H1 (cell line): ENCODE measurements around the gene PRPH2. TPM values are rescaled to one million over a fixed set of nuclear protein-coding genes. Genes with fewer than 3 reads are reported as not detected.

Source experiments
- CTCF ChIA-PET: fragments of 300-600 bp; sonication (Branson Sonifier 250); formaldehyde crosslinking; loops from one replicate; lab custom pipeline; 2021; ENCODE audit not compliant: partially characterized antibody; lab: Charles Lee
- POLR2A ChIA-PET: fragments of 300-600 bp; sonication (Branson Sonifier 250); formaldehyde crosslinking; loops from one replicate; lab custom pipeline; 2021; ENCODE audit warnings: inconsistent platforms; ENCODE audit not compliant: partially characterized antibody; lab: Charles Lee
- DNase-seq, 2 experiments: peaks; one replicate each; pipeline versions ENCODE4 v3.0.0 to v3.0.0-alpha.2; 2010 to 2022; ENCODE audit warnings: low spot score in 2 of 2, low read depth in 1 of 2, mixed read lengths in 1 of 2
- FAIRE-seq: peaks from 2 replicates; lab custom pipeline; 2011; peaks lifted over from hg19 to GRCh38; lab: Jason Lieb, UNC
- H2AFZ ChIP-seq: 2 replicates; pipeline ENCODE4 v1.8.1; 2012; ENCODE audit warnings: low read length, inconsistent platforms
- H2AK5ac ChIP-seq: 2 replicates; pipeline ENCODE4 v1.6.1; 2013; ENCODE audit warnings: low read depth, low read length
- H2BK120ac ChIP-seq: replicated peaks from 2 replicates; pipeline ENCODE3; 2013; ENCODE audit warnings: low read depth, low read length, inconsistent platforms
- H2BK12ac ChIP-seq: 2 replicates; pipeline ENCODE4 v1.6.1; 2013; ENCODE audit warnings: low read depth, low read length
- H2BK15ac ChIP-seq: 2 replicates; pipeline ENCODE4 v1.6.1; 2013; ENCODE audit warnings: low read length
- H2BK20ac ChIP-seq: 2 replicates; pipeline ENCODE4 v1.6.1; 2013; ENCODE audit warnings: low read length
- H2BK5ac ChIP-seq: 2 replicates; pipeline ENCODE4 v1.6.1; 2013; ENCODE audit warnings: low read depth, low read length
- H3K14ac ChIP-seq: 2 replicates; pipeline ENCODE4 v1.6.1; 2013; ENCODE audit warnings: inconsistent platforms; ENCODE audit not compliant: insufficient read length
- H3K18ac ChIP-seq: 2 replicates; pipeline ENCODE4 v1.6.1; 2013; ENCODE audit warnings: low read length; ENCODE audit errors: extremely low read depth
- H3K23ac ChIP-seq: 2 replicates; pipeline ENCODE4 v1.6.1; 2013; ENCODE audit warnings: inconsistent platforms; ENCODE audit not compliant: insufficient read length
- H3K23me2 ChIP-seq: 2 replicates; pipeline ENCODE4 v1.6.1; 2013; ENCODE audit warnings: low read depth, low read length
- H3K27ac ChIP-seq: 2 replicates; pipeline ENCODE4 v1.6.1; 2011; ENCODE audit warnings: low read depth, low read length, inconsistent platforms
- H3K27me3 ChIP-seq, 4 experiments: replicated peaks in 1 of 4; 1 replicate in 1 of 4; 2 replicates in 3 of 4; pipeline versions ENCODE4 v1.6.1 to v1.8.1; 2011 to 2013; ENCODE audit warnings: low read length in 3 of 4, mild to moderate bottlenecking in 3 of 4, inconsistent platforms in 2 of 4, mixed read lengths in 2 of 4, moderate library complexity in 1 of 4; ENCODE audit not compliant: control insufficient read depth in 3 of 4, insufficient read depth in 3 of 4; ENCODE audit errors: extremely low read depth in 1 of 4
- H3K36me3 ChIP-seq, 4 experiments: 2 replicates each; pipeline versions ENCODE4 v1.6.1 to v1.8.1; 2011 to 2013; ENCODE audit warnings: mild to moderate bottlenecking in 4 of 4, low read length in 3 of 4, moderate library complexity in 2 of 4, control low read depth in 1 of 4, inconsistent platforms in 1 of 4; ENCODE audit not compliant: insufficient read depth in 4 of 4, control insufficient read depth in 2 of 4
- H3K4ac ChIP-seq: replicated peaks from 2 replicates; pipeline ENCODE3; 2013; ENCODE audit warnings: low read length, low read depth, mixed read lengths, inconsistent platforms; ENCODE audit not compliant: insufficient read length
- H3K4me1 ChIP-seq, 4 experiments: replicated peaks in 1 of 4; 1 replicate in 1 of 4; 2 replicates in 3 of 4; pipeline versions ENCODE4 v1.6.1 to v1.8.1; 2011 to 2013; ENCODE audit warnings: low read length in 3 of 4, inconsistent platforms in 2 of 4, mixed read lengths in 1 of 4; ENCODE audit not compliant: insufficient read depth in 4 of 4, control insufficient read depth in 3 of 4
- H3K4me2 ChIP-seq, 2 experiments: 2 replicates each; pipeline versions ENCODE4 v1.6.1 to v1.8.1; 2011 to 2013; ENCODE audit warnings: low read depth in 2 of 2, low read length in 2 of 2, control low read depth in 1 of 2, inconsistent platforms in 1 of 2, mild to moderate bottlenecking in 1 of 2; ENCODE audit not compliant: insufficient read depth in 1 of 2
- H3K4me3 ChIP-seq, 4 experiments: fragments of 200-600, 300-600 bp in 1 of 4; sonication (generic), shearing (Covaris generic), sonication (Bioruptor Twin) in 1 of 4; 2 replicates each; pipeline versions ENCODE4 v1.5.1 to v1.8.1; 2011 to 2016; ENCODE audit warnings: low read length in 4 of 4, low read depth in 3 of 4, control low read depth in 2 of 4, inconsistent platforms in 2 of 4, mild to moderate bottlenecking in 2 of 4, mixed read lengths in 1 of 4, moderate library complexity in 1 of 4; ENCODE audit not compliant: insufficient read depth in 2 of 4; ENCODE audit errors: extremely low read depth in 1 of 4
- H3K56ac ChIP-seq: replicated peaks from 2 replicates; pipeline ENCODE3; 2013; ENCODE audit warnings: low read depth, mild to moderate bottlenecking, mixed read lengths, low read length, inconsistent platforms; ENCODE audit not compliant: insufficient read length
- H3K79me1 ChIP-seq: 2 replicates; pipeline ENCODE4 v1.6.1; 2013; ENCODE audit warnings: low read depth, low read length, control low read depth
- H3K79me2 ChIP-seq, 2 experiments: 2 replicates each; pipeline versions ENCODE4 v1.6.1 to v1.8.1; 2012 to 2013; ENCODE audit warnings: low read length in 2 of 2, mild to moderate bottlenecking in 2 of 2, inconsistent platforms in 1 of 2; ENCODE audit not compliant: insufficient read depth in 2 of 2, control insufficient read depth in 1 of 2
- H3K9ac ChIP-seq, 4 experiments: replicated peaks in 1 of 4; 1 replicate in 1 of 4; 2 replicates in 3 of 4; pipeline versions ENCODE4 v1.6.1 to v1.8.1; 2011 to 2013; ENCODE audit warnings: low read depth in 3 of 4, low read length in 3 of 4, control low read depth in 2 of 4, mild to moderate bottlenecking in 2 of 4, moderate library complexity in 2 of 4, inconsistent platforms in 1 of 4; ENCODE audit errors: extremely low read depth in 1 of 4
- H3K9me3 ChIP-seq, 2 experiments: 2 replicates each; pipeline versions ENCODE4 v1.6.1 to v1.8.1; 2012 to 2013; ENCODE audit warnings: mild to moderate bottlenecking in 2 of 2, moderate library complexity in 2 of 2, control low read depth in 1 of 2, inconsistent platforms in 1 of 2, low read depth in 1 of 2, low read length in 1 of 2, mixed read lengths in 1 of 2; ENCODE audit not compliant: insufficient read depth in 2 of 2
- H4K20me1 ChIP-seq, 2 experiments: replicated peaks in 1 of 2; 2 replicates each; pipeline versions ENCODE3 to v1.8.1; 2011 to 2013; ENCODE audit warnings: inconsistent platforms in 2 of 2, low read length in 2 of 2, mild to moderate bottlenecking in 1 of 2; ENCODE audit not compliant: insufficient read depth in 2 of 2, control insufficient read depth in 1 of 2
- H4K5ac ChIP-seq: 2 replicates; pipeline ENCODE4 v1.6.1; 2013; ENCODE audit warnings: low read length, low read depth, mixed read lengths, inconsistent platforms; ENCODE audit not compliant: insufficient read length
- H4K8ac ChIP-seq: 2 replicates; pipeline ENCODE4 v1.8.0; 2013; ENCODE audit warnings: mild to moderate bottlenecking, moderate library complexity, low read length, inconsistent platforms; ENCODE audit not compliant: insufficient read depth; ENCODE audit errors: extremely low read depth
- H4K91ac ChIP-seq: replicated peaks from 2 replicates; pipeline ENCODE3; 2013; ENCODE audit warnings: low read length, mixed read lengths, inconsistent platforms; ENCODE audit not compliant: insufficient read length
- ATF3 ChIP-seq: IDR thresholded peaks from 2 replicates; pipeline ENCODE4 v1.6.1; 2011; ENCODE audit warnings: low read depth, mild to moderate bottlenecking, low read length; ENCODE audit not compliant: insufficient read depth
- FOSL1 ChIP-seq: IDR thresholded peaks from 2 replicates; pipeline ENCODE4 v1.6.1; 2011; ENCODE audit warnings: mild to moderate bottlenecking, low read depth, low read length, moderate library complexity; ENCODE audit not compliant: insufficient read depth
- GABPA ChIP-seq: IDR thresholded peaks from 2 replicates; pipeline ENCODE4 v1.6.1; 2011; ENCODE audit warnings: mild to moderate bottlenecking, low read length, moderate library complexity, borderline replicate concordance; ENCODE audit not compliant: insufficient read depth
- KDM1A ChIP-seq: fragments of 200-600, 300-600 bp; sonication (generic); IDR thresholded peaks from 2 replicates; pipeline ENCODE4 v1.7.1; 2016; ENCODE audit warnings: mild to moderate bottlenecking, low read length, borderline replicate concordance
- MAFK ChIP-seq: IDR thresholded peaks from 2 replicates; pipeline ENCODE4 v1.6.1; 2012; ENCODE audit warnings: low read depth, mild to moderate bottlenecking, improper control_type of control experiment, low read length
- MAX ChIP-seq: IDR thresholded peaks from 2 replicates; pipeline ENCODE4 v1.6.1; 2012; ENCODE audit warnings: inconsistent platforms
- RAD21 ChIP-seq, 2 experiments: IDR thresholded peaks in 1 of 2; conservative IDR thresholded peaks in 1 of 2; 2 replicates each; pipeline ENCODE4 v1.6.1; 2011; ENCODE audit warnings: low read depth in 2 of 2, low read length in 2 of 2, improper control_type of control experiment in 1 of 2, inconsistent platforms in 1 of 2, mild to moderate bottlenecking in 1 of 2, moderate library complexity in 1 of 2
- SP4 ChIP-seq: IDR thresholded peaks from 2 replicates; pipeline ENCODE4 v1.6.1; 2012; ENCODE audit warnings: low read length, inconsistent platforms
- SRF ChIP-seq: IDR thresholded peaks from 2 replicates; pipeline ENCODE4 v1.6.1; 2011; ENCODE audit warnings: mild to moderate bottlenecking, low read depth, low read length, moderate library complexity
- SUZ12 ChIP-seq: fragments of 200-600 bp; sonication (generic); IDR thresholded peaks from 2 replicates; pipeline ENCODE4 v1.6.1; 2012; ENCODE audit warnings: mild to moderate bottlenecking, inconsistent platforms, low read length, moderate library complexity, mixed read lengths
- TAF1 ChIP-seq: IDR thresholded peaks from 2 replicates; pipeline ENCODE4 v1.6.1; 2011; ENCODE audit warnings: mild to moderate bottlenecking, low read depth, low read length
- whole genome bisulfite sequencing, 2 experiments: shearing (Covaris generic) in 1 of 2; methylation state at CpG; one replicate each; pipeline versions ENCODE4 v1.1.6 to v1.1.7; 2013 to 2015; ENCODE audit warnings: low lambda C conversion rate in 2 of 2, mixed read lengths in 2 of 2, inconsistent platforms in 1 of 2, low coverage in 1 of 2, missing lambda C conversion rate in 1 of 2; ENCODE audit not compliant: insufficient replicate concordance in 2 of 2, insufficient coverage in 1 of 2, insufficient read length in 1 of 2; ENCODE audit errors: extremely low coverage in 1 of 2, missing lambda C conversion rate in 1 of 2; 5-methylcytosine and 5-hydroxymethylcytosine counted together
- polyA plus RNA-seq, 7 experiments: library from polyadenylated mRNA; depleted of rRNA in 3 of 7; stranded (reverse) in 5 of 7; unstranded in 2 of 7; fragments of >200 nt in 5 of 7; fragments of 200-250 nt in 2 of 7; gene quantifications; 1 replicate in 5 of 7; 2 replicates in 1 of 7; 4 replicates in 1 of 7; pipeline versions ENCODE4 v1.2.1 to v1.2.3, GENCODE V29; 2011 to 2013; ENCODE audit warnings: missing spikeins in 2 of 7, mixed read lengths in 2 of 7
- total RNA-seq: library from RNA; stranded (reverse); fragmentation: NEBNext Ultra II Directional; extraction: Animal tissue kit (Norgen Biotek cat#: 25700); gene quantifications from 2 replicates; pipeline ENCODE4 v1.2.1, GENCODE V29; 2021

PRPH2 gene
- total and polyA plus RNA-seq, 2 of the 8 experiments (the other 6 are each of a cell fraction or from before 2014, with no cell fraction given) = 0.23 to 0.65 TPM

DNA sequence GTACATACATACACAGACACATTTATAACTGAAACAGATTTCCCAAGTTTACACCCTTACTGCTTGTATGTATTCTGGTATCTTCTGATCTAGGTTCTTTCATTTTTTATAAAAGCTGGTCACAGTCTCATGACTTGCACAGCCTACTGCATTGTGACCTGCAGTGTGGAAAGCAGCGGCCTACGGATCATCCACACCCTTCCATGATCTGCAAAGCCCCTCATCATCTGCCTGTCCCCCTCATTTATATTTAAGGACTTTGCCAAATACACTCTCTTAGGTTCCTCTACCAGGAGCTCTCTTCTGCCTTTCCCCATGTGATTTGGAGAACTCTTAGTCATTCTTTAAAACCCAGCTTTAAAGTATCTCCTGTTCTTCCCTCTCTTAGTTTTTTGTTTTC, 47.4 kb upstream of the PRPH2 start:
- H3K27me3 ChIP-seq = no peaks in the 10 kb centered on the region; a peak in 1 of 7 replicates
- H3K56ac ChIP-seq = no peak overlapping the region
- CTCF ChIA-PET = interaction anchor here (1.0 to 1.6 kb wide), 4 partner anchors 11 to 22 kb away, joined by 3 to 6 read pairs (median 3); no protein-coding TSS in a partner anchor
- no peaks in the 10 kb centered on the region; a peak in 1 of 8 replicates for H3K36me3 ChIP-seq
- H2BK120ac ChIP-seq = no peak overlapping the region
- H3K23ac ChIP-seq = no peak overlapping the region
- FAIRE-seq (no peak), DNase-seq (no peak)
- H2BK5ac ChIP-seq = no peak overlapping the region
- no peak overlapping the region for H3K18ac ChIP-seq
- no peak for TF ChIP-seq FOSL1
- TF ChIP-seq SP4 = no peak
- no peak for TF ChIP-seq ATF3
- TF ChIP-seq TAF1 = no peak
- no peak for TF ChIP-seq RAD21 (IDR thresholded peaks at IDR 0.05 in 1 of 2, conservative IDR thresholded peaks at IDR 0.05 in 1 of 2; ENCODE audit: low read depth in 2 of 2, low read length in 2 of 2)
- TF ChIP-seq GABPA = no peak
- no peak for TF ChIP-seq MAFK
- TF ChIP-seq SUZ12 = no peak
- no peak for TF ChIP-seq MAX
- TF ChIP-seq SRF = no peak
- TF ChIP-seq KDM1A = no peak
- peaks cover 2% of the 10 kb centered on the region for H3K79me1 ChIP-seq
- no peaks in the 10 kb centered on the region for H3K9me3 ChIP-seq
- H3K4me3 ChIP-seq = no peak overlapping the region
- H3K79me2 ChIP-seq = no peaks in the 10 kb centered on the region
- H4K20me1 ChIP-seq = no peaks in the 10 kb centered on the region
- no peaks in the 10 kb centered on the region for H3K23me2 ChIP-seq
- H2BK20ac ChIP-seq = no peak overlapping the region
- H3K4ac ChIP-seq = no peak overlapping the region
- H2AFZ ChIP-seq = no peak overlapping the region
- H3K14ac ChIP-seq = no peak overlapping the region
- H3K4me1 ChIP-seq = peaks cover 5 to 16% (median 7%) of the 10 kb centered on the region in 4 experiments; a peak in 6 of 7 replicates
- WGBS, 2 experiments = 88% methylated on average over 2 of the region's 2 CpGs; no CpG with 5 or more reads in 1 of the 2 experiments
- no peak overlapping the region for H2BK15ac ChIP-seq
- H4K5ac ChIP-seq = no peak overlapping the region
- no peak overlapping the region for H4K8ac ChIP-seq
- H4K91ac ChIP-seq = no peak overlapping the region
- H2BK12ac ChIP-seq = no peak overlapping the region
- H2AK5ac ChIP-seq = no peak overlapping the region
- no peak overlapping the region for H3K4me2 ChIP-seq
- H3K9ac ChIP-seq = no peak overlapping the region
- H3K27ac ChIP-seq = no peak overlapping the region
- POLR2A ChIA-PET = interaction anchor here (0.6 to 16.3 kb wide), 8 partner anchors 9 to 121 kb away, joined by 3 to 268 read pairs (median 22); partner anchors contain the start of genes BICRAL, RPL7L1 and TBCC
